Omental fat pad (tissue), 4 donors: ENCODE data around the gene CAD. TPM values are rescaled to one million over a fixed set of nuclear protein-coding genes. Genes with fewer than 3 reads are reported as not detected.
"Not testable (repeated sequence)": the region's sequence is repeated elsewhere in the genome, so short reads cannot be mapped to it uniquely, and the experiment has no call there.

Experiments
- ATAC-seq: fragments of 150-250 bp; one replicate; pipeline ENCODE4 v1.9.1; 2016; ENCODE audit warnings: mild to moderate bottlenecking, moderate library complexity; ENCODE audit not compliant: low FRiP score
- DNase-seq: peaks from one replicate; pipeline ENCODE4 v3.0.0-alpha.2; 2019; ENCODE audit warnings: low spot score
- total RNA-seq, 4 donors: library from RNA; depleted of rRNA; stranded (reverse); fragments of >200 nt; gene quantifications; one replicate each; pipeline ENCODE4 v1.1.0, GENCODE V29; 2016
- TF ChIP-seq, protein P1 (sequence below), 3 donors: fragments of 450-650 bp; IDR thresholded peaks; one replicate each; pipeline ENCODE4 v1.5.1; 2016 to 2017; ENCODE audit warnings: antibody characterized with exemption in 3 of 3, mild to moderate bottlenecking in 3 of 3, moderate library complexity in 2 of 3

CAD gene
- total RNA-seq, 4 donors from 2014 or later = 14.6 to 29.3 (median 24.7) TPM

DNA sequence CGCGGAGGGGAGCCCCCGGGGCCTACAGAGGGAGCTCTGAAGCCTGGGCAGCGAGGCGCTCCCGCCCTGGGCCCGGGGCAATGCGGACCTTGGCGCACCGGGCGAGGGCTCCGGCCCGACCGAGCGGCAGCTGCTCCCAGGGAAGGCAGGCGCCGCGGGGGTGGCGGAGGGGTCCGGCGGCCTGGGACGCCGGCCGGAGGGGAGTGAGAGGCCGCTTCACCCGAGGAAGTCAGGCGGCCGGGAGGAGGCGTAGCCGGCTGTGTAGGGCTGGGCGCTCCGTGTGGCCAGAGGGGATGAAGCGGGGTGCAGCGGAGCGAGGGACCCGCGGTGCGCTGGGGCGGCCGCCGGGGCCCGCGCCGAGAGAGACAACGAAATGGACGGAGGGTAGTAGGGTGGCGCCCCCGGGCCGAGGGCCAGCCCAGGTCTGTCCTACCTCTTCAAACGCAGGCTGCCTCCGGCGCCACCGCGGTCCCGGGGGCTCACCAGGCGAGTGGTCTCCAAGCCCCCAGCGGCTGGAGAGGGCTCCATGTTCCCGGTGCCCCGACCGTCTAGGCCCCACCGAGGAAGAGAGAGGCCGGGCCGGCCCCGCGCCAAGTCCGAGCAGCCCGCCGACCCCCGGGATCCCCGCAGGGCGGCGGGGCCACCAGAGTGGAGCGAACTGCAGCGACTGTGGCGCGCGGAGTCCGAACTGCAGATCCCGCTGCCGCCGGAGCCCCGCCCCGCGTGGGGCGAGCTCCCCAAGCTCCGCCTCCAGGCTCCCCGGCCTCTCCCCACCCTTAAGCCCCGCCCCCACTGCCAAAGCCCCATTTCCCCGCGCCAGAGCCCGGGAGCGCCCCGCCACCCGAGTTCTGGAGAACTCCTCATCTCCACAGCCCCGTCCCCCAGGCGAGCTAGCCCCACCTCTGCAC lies 45.5 kb downstream of the CAD start, which contains the start of gene SLC30A3:
Gene SLC30A3, minus strand, starts transcription at position 669 of the 908 bp plus-strand sequence. Its CDS starts 141 bp downstream, at position 528.
- DNase-seq (peak; percentile 35), ATAC-seq (peak; percentile 86)
- TF ChIP-seq, protein P1, sequence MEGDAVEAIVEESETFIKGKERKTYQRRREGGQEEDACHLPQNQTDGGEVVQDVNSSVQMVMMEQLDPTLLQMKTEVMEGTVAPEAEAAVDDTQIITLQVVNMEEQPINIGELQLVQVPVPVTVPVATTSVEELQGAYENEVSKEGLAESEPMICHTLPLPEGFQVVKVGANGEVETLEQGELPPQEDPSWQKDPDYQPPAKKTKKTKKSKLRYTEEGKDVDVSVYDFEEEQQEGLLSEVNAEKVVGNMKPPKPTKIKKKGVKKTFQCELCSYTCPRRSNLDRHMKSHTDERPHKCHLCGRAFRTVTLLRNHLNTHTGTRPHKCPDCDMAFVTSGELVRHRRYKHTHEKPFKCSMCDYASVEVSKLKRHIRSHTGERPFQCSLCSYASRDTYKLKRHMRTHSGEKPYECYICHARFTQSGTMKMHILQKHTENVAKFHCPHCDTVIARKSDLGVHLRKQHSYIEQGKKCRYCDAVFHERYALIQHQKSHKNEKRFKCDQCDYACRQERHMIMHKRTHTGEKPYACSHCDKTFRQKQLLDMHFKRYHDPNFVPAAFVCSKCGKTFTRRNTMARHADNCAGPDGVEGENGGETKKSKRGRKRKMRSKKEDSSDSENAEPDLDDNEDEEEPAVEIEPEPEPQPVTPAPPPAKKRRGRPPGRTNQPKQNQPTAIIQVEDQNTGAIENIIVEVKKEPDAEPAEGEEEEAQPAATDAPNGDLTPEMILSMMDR (IDR thresholded peaks at IDR 0.05) = no peak

DNA sequence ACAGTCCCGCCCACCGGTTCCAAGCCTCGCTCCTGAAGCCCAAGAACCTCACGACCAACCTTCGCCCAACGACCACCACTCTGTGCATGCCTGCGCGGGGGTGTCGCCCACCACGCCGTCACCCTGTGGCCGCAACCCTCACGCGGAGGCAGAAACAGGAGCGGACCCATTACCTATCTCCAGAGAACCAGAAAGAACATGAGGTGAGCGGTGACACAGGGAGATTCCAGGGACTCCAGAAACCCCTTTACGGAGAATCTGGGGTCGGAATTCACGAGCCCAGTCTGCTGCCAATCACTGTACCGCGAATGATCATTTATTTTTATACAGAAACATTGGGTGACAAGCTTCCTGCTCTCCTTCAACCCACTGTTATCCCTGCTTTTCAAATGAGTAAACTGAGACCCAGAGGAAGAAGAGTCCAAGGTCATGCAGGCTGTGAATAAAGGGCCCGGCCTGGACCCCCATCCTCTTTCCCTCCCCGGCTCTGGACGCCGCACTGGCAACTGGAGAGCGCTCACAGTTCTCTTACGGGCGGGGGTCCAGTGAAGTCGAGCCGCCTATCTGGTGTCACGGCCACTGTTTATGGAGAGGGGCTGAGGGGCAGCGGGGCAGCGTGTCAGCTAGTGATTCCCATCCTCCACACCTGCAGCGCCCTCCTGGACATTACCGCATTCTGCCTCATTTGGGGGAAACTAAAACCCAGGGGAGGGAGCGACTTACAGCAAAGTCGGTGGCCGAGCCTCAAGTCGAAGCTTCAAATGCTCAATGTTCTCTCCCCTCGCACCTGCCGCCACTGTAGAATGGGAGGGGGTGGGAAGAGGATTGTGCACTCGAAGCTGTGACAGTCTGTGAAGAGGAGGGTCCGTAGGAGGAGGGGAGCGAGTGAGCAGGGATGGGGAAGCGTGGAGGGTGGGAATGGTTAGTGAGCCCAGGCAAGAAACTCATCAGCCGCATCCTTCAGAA lies 46.4 kb downstream of the CAD start:
- DNase-seq (no peak), ATAC-seq (no peak)
- TF ChIP-seq, protein P1 (IDR thresholded peaks at IDR 0.05) = no peak

DNA sequence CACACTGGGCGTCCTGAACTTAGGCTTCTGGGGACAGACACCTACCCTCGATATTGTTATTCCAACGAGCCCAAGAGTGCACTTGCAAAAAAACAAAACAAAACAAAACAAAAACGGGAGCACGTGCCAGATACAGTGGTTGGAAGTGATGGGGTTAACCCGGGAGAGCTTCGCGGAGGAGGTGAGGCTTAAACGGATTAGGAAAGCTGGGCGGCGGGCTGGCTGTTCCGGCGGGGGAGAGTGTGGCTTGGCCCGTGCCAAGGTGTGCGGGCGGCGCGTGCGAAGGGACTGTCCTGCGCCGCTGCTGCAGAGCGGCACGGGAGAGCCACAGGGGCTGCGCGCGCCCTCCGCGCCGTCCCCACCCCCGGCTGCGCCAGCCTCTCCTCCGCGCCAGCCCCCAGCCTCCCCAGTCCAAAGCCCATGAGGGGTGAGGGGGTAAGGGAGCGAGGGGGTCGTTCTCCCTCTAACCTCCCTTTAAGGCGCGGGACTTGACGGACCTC lies 47.1 kb downstream of the CAD start:
- no peak for ATAC-seq
- no peak for DNase-seq
- TF ChIP-seq, protein P1 (IDR thresholded peaks at IDR 0.05) = no peak

DNA sequence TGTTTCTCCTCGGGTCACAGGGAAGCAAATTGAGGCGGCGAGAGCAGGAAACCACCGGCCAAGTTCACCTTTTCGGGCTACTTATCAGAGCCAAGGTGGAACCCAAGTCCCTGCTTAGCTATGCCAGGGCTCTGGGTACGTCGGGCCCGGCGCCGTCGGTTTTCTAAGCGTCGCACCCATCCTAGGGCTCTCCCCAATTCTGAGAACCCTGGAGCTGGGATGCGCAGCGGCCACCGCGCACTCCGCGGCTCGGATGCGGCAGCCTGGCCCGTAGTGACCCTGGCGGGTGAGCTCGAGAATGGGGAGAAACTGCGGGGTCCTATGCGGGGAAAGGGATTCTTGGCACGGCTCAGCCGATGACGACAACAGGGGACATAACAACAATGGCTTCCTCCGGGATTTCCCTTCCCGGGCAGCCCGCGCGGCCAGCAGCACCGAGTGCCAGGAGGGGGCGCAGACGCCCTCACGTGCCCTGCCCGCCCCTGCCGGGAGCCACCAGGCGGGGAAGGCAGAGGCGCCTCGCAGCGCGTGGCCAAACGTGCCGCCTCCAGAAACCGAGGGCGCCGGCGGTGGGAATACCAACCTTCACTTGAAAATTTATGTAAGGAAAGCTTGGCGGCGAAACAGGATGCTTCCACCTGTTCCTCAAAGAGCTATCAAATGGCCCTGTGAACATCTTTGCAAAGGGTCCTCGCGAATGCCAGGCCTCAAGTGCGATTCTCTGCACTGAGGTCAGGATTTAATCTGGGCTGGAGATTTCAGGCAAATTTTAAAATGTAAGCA lies 47.8 kb downstream of the CAD start:
- ATAC-seq (no peak), DNase-seq (peak; percentile 30)
- TF ChIP-seq, protein P1 (IDR thresholded peaks at IDR 0.05) = no peak

DNA sequence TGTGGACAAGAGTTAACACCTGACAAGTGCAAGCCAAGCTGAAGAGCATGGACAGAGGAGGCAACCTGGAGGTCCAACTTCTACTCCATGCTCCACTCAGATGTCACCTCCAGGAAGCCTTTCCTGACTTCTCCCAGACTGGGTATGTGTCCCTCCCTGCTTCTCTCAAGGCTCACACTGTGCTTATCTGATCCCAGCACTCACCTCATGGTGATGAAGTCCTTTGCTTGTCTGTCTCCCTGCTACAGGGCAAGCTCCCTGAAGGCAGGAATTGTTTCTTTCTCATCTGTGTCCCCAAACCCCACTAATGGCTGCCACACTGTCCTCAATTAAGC lies 48.3 kb downstream of the CAD start:
- ATAC-seq (no peak), DNase-seq (no peak)
- TF ChIP-seq, protein P1 (IDR thresholded peaks at IDR 0.05) = no peak

DNA sequence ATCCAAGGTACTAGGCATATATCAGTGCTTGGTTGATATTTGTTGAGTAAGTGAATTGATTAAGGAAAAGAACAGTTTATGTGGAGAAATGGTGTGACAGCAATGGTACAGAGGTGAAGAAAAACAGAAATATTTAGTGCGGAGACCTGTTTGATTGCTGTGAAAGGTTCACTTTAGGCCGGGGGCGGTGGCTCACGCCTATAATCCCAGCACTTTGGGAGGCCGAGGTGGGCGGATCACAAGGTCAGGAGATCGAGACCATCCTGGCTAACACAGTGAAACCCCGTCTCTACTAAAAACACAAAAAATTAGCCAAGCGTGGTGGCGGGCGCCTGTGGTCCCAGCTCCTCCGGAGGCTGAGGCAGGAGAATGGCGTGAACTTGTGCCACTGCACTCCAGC lies 51.1 kb downstream of the CAD start:
- ATAC-seq, DNase-seq: not testable (repeated sequence)
